Measurements from ENCODE around the gene SLC6A6. TPM values are rescaled to one million over a fixed set of nuclear protein-coding genes. Genes with fewer than 3 reads are reported as not detected.

SLC6A6 gene
- total RNA-seq, 6 experiments from 2014 or later, result 1.5 to 8.2 (median 4.1) TPM

DNA sequence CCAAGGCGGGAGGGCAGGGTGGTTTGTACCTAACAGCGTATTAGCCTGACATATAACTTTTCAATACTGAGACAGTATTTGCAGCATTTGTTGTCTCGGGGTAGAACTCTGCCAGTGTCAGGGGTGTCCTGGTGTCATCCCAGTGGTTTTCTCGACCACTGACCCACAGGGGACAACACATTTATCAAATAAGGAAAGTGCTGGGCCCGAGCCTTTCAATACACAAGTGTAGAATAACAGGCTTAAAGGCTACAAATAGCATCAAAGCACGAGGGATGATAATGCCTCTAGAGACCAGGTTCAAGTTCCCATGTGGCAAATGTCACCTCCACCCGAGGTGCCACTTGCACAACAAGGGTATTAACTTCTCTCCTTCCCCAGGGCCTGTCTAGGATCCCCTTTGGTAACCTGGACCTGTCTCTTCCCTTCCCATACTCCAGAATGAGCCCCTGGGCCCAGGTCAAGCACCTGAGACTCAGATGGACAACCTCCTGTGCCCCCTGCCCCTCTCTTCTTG lies 9.5 kb upstream of the SLC6A6 start:
- Histone ChIP-seq H3K4me1 (peaks cover 0 to 11% (median 2%) of the 10 kb centered on the region in 4 donors), H3K27ac (no peak overlapping the region), H3K9me3 (no peaks in the 10 kb centered on the region), H3K36me3 (no peaks in the 10 kb centered on the region), H3K4me3 (no peak overlapping the region), H3K27me3 (no peaks in the 10 kb centered on the region)
- WGBS (ENCODE audit: insufficient coverage, low coverage, low lambda C conversion rate, missing lambda C conversion rate), result 96% methylated on average over 5 of the region's 7 CpGs
- no peak for TF ChIP-seq POLR2A (IDR thresholded peaks at IDR 0.05)
- TF ChIP-seq, protein P1, sequence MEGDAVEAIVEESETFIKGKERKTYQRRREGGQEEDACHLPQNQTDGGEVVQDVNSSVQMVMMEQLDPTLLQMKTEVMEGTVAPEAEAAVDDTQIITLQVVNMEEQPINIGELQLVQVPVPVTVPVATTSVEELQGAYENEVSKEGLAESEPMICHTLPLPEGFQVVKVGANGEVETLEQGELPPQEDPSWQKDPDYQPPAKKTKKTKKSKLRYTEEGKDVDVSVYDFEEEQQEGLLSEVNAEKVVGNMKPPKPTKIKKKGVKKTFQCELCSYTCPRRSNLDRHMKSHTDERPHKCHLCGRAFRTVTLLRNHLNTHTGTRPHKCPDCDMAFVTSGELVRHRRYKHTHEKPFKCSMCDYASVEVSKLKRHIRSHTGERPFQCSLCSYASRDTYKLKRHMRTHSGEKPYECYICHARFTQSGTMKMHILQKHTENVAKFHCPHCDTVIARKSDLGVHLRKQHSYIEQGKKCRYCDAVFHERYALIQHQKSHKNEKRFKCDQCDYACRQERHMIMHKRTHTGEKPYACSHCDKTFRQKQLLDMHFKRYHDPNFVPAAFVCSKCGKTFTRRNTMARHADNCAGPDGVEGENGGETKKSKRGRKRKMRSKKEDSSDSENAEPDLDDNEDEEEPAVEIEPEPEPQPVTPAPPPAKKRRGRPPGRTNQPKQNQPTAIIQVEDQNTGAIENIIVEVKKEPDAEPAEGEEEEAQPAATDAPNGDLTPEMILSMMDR (IDR thresholded peaks at IDR 0.05), result no peak
- intact Hi-C loops (cut with DNase I), result no loop called here
- ATAC-seq (no peak), DNase-seq (no peak)

- intact Hi-C loops (cut with DNase I), result no loop called here
- Histone ChIP-seq H3K9me3 (no peaks in the 10 kb centered on the region), H3K27me3 (no peaks in the 10 kb centered on the region), H3K36me3 (no peaks in the 10 kb centered on the region), H3K4me1 (peaks cover 0 to 11% (median 2%) of the 10 kb centered on the region in 4 donors), H3K27ac (no peak overlapping the region), H3K4me3 (no peak overlapping the region)
- no peak for DNase-seq
- TF ChIP-seq POLR2A (IDR thresholded peaks at IDR 0.05), result no peak
- TF ChIP-seq, protein P1 (IDR thresholded peaks at IDR 0.05), result no peak
- ATAC-seq, result no peak
- 86% methylated on average over 4 of the region's 9 CpGs for WGBS (ENCODE audit: insufficient coverage, low coverage, low lambda C conversion rate, missing lambda C conversion rate)
These were observed 8.8 kb upstream of the SLC6A6 start for GRCh38 chr3:14393440-14394106.

- ATAC-seq (no peak), DNase-seq (no peak)
- H3K27me3 ChIP-seq, result no peaks in the 10 kb centered on the region
- H3K9me3 ChIP-seq, result no peaks in the 10 kb centered on the region
- H3K4me3 ChIP-seq, result no peak overlapping the region
- H3K36me3 ChIP-seq, result no peaks in the 10 kb centered on the region
- intact Hi-C loops (cut with DNase I), result no loop called here
- 60% methylated on average over 5 of the region's 5 CpGs for WGBS (ENCODE audit: insufficient coverage, low coverage, low lambda C conversion rate, missing lambda C conversion rate)
- no peak for TF ChIP-seq POLR2A (IDR thresholded peaks at IDR 0.05)
- TF ChIP-seq, protein P1 (IDR thresholded peaks at IDR 0.05), result no peak
- H3K27ac ChIP-seq, result no peak overlapping the region
- peaks cover 0 to 4% (median 0%) of the 10 kb centered on the region in 4 donors for H3K4me1 ChIP-seq
These were observed 6.2 kb upstream of the SLC6A6 start for GRCh38 chr3:14396031-14396692.

DNA sequence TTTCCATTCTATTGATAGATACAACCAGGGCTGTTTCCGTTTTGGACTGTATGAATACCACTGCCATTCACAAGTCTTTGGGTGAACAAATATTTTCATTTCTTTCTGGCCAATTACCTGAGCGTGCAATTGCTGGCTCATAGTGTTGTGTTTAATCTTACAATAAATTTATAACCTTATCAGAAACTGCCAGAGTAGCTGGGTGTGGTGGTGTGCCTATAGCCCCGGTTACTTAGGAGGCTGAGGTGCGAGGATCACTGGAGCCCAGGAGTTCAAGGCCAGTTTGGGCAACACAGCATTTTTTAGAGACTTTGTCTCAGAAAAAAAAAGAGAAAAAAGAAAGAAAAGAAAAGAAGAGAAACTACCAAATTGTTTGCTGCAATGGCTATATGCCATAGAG lies 5.4 kb upstream of the SLC6A6 start:
- no peaks in the 10 kb centered on the region for H3K27me3 ChIP-seq
- no peaks in the 10 kb centered on the region for H3K36me3 ChIP-seq
- H3K27ac ChIP-seq, result no peak overlapping the region
- intact Hi-C loops (cut with DNase I), result no loop called here
- WGBS (ENCODE audit: insufficient coverage, low coverage, low lambda C conversion rate, missing lambda C conversion rate), result 73% methylated on average over 4 of the region's 4 CpGs
- H3K4me1 ChIP-seq, result no peaks in the 10 kb centered on the region
- no peak for TF ChIP-seq POLR2A (IDR thresholded peaks at IDR 0.05)
- TF ChIP-seq, protein P1 (IDR thresholded peaks at IDR 0.05), result no peak
- no peak overlapping the region for H3K4me3 ChIP-seq
- no peak for ATAC-seq
- no peaks in the 10 kb centered on the region for H3K9me3 ChIP-seq
- no peak for DNase-seq
